GM19463 (cell line): ENCODE measurements around the gene OR4N5.

Experiments
- ATAC-seq: cut with Tn5 transposase; IDR thresholded peaks from one replicate; pipeline ENCODE4 v1.9.1; 2021; ENCODE audit warnings: mild to moderate bottlenecking, moderate library complexity; ENCODE audit not compliant: unreplicated experiment

The OR4N5 gene

GRCh38 chr14:20194101-20194500 lies 55.5 kb downstream of the OR4N5 start:
- ATAC-seq: no peak
